Testis (tissue), 2 donors: Measurements from ENCODE around the gene PTPRT.

Source experiments
- CTCF ChIP-seq, 3 experiments: fragments of 450-650 bp in 2 of 3; fragments of 200-600 bp in 1 of 3; sonication (generic) in 1 of 3; IDR thresholded peaks; one replicate each; pipeline ENCODE4 v1.5.1; 2016 to 2019; ENCODE audit warnings: antibody characterized with exemption in 3 of 3, mild to moderate bottlenecking in 2 of 3, moderate library complexity in 1 of 3
- POLR2A ChIP-seq: fragments of 450-650 bp; IDR thresholded peaks from one replicate; pipeline ENCODE4 v1.6.1; 2017; ENCODE audit warnings: antibody characterized with exemption, mild to moderate bottlenecking, moderate library complexity

GRCh38 chr20:42961771-42962170, 227.9 kb downstream of the PTPRT start:
- TF ChIP-seq CTCF (IDR thresholded peaks at IDR 0.05) (no peak), POLR2A (no peak)
